Dermis blood vessel endothelial cell (primary cell): Measurements from ENCODE around the gene TM6SF1. TPM values are rescaled to one million over a fixed set of nuclear protein-coding genes. Genes with fewer than 3 reads are reported as not detected.

Experiments used
- DNase-seq: peaks from one replicate; pipeline ENCODE4 v3.0.0; 2010
- total RNA-seq: library from RNA; depleted of rRNA; stranded (reverse); fragments of >200 nt; gene quantifications from 2 replicates; pipeline ENCODE4 v1.2.3, GENCODE V29; 2014

TM6SF1 gene
- total RNA-seq, 1 donor from 2014 or later = 41.9 TPM

GRCh38 chr15:83185561-83185960 is 78.1 kb downstream of the TM6SF1 start:
- no peak for DNase-seq

Other genes starting within 250 kb of the TM6SF1 start
- gene HOMER2, start 154.9 kb upstream of the TM6SF1 start, total RNA-seq = 0.42 and 1.7 TPM in 2 replicates
- gene RAMAC, start 121.4 kb upstream of the TM6SF1 start, total RNA-seq = 19.4 and 26.2 TPM in 2 replicates
- gene C15orf40, start 96.0 kb upstream of the TM6SF1 start, total RNA-seq = 11.9 and 14.1 TPM in 2 replicates
- gene BTBD1, start 40.4 kb upstream of the TM6SF1 start, total RNA-seq = 131 and 146 TPM in 2 replicates
- gene HDGFL3, start 100.2 kb downstream of the TM6SF1 start, total RNA-seq = 138 and 168 TPM in 2 replicates
- 0.56 and 0.85 TPM in 2 replicates for gene BNC1, start 177.0 kb downstream of the TM6SF1 start, total RNA-seq